ENCODE results near the gene HADHB.

The HADHB gene

GRCh38 chr2:26202981-26203490, 41.7 kb upstream of the HADHB start:
- TF ChIP-seq REST (IDR thresholded peaks at IDR 0.05; ENCODE audit: insufficient read depth in 1 of 2, low read depth in 2 of 2, low read length in 2 of 2) (no peak), TAF1 (IDR thresholded peaks at IDR 0.05; ENCODE audit: borderline replicate concordance, insufficient read depth, low read length) (no peak), SIN3A (IDR thresholded peaks at IDR 0.05; ENCODE audit: borderline replicate concordance, insufficient read depth, low read length) (no peak), POLR2AphosphoS5 (IDR thresholded peaks at IDR 0.05; ENCODE audit: low read depth, low read length) (no peak), FOXP2 (optimal IDR thresholded peaks at IDR 0.05; ENCODE audit: borderline replicate concordance, extremely low read depth, extremely low read length, insufficient read depth) (no peak)

GRCh38 chr2:26203906-26204305, 40.8 kb upstream of the HADHB start:
- TF ChIP-seq POLR2AphosphoS5 (IDR thresholded peaks at IDR 0.05; ENCODE audit: low read depth, low read length) = no peak
- no peak for TF ChIP-seq SIN3A (IDR thresholded peaks at IDR 0.05; ENCODE audit: borderline replicate concordance, insufficient read depth, low read length)
- TF ChIP-seq TAF1 (IDR thresholded peaks at IDR 0.05; ENCODE audit: borderline replicate concordance, insufficient read depth, low read length) = no peak
- no peak for TF ChIP-seq REST (IDR thresholded peaks at IDR 0.05; ENCODE audit: insufficient read depth in 1 of 2, low read depth in 2 of 2, low read length in 2 of 2)
- TF ChIP-seq FOXP2 (optimal IDR thresholded peaks at IDR 0.05; ENCODE audit: borderline replicate concordance, extremely low read depth, extremely low read length, insufficient read depth) = no peak

- TF ChIP-seq REST (IDR thresholded peaks at IDR 0.05; ENCODE audit: insufficient read depth in 1 of 2, low read depth in 2 of 2, low read length in 2 of 2) = no peak
- TF ChIP-seq FOXP2 (optimal IDR thresholded peaks at IDR 0.05; ENCODE audit: borderline replicate concordance, extremely low read depth, extremely low read length, insufficient read depth) = no peak
- no peak for TF ChIP-seq SIN3A (IDR thresholded peaks at IDR 0.05; ENCODE audit: borderline replicate concordance, insufficient read depth, low read length)
- no peak for TF ChIP-seq TAF1 (IDR thresholded peaks at IDR 0.05; ENCODE audit: borderline replicate concordance, insufficient read depth, low read length)
These were observed 32.7 kb upstream of the HADHB start for GRCh38 chr2:26212011-26212410.

- TF ChIP-seq SIN3A (IDR thresholded peaks at IDR 0.05; ENCODE audit: borderline replicate concordance, insufficient read depth, low read length) = no peak
- no peak for TF ChIP-seq FOXP2 (optimal IDR thresholded peaks at IDR 0.05; ENCODE audit: borderline replicate concordance, extremely low read depth, extremely low read length, insufficient read depth)
- TF ChIP-seq POLR2AphosphoS5 (IDR thresholded peaks at IDR 0.05; ENCODE audit: low read depth, low read length) = no peak
- no peak for TF ChIP-seq TAF1 (IDR thresholded peaks at IDR 0.05; ENCODE audit: borderline replicate concordance, insufficient read depth, low read length)
- TF ChIP-seq REST (IDR thresholded peaks at IDR 0.05; ENCODE audit: insufficient read depth in 1 of 2, low read depth in 2 of 2, low read length in 2 of 2) = no peak
These were observed 30.0 kb upstream of the HADHB start for GRCh38 chr2:26214759-26215158.

- TF ChIP-seq SIN3A (IDR thresholded peaks at IDR 0.05; ENCODE audit: borderline replicate concordance, insufficient read depth, low read length) (no peak), REST (IDR thresholded peaks at IDR 0.05; ENCODE audit: insufficient read depth in 1 of 2, low read depth in 2 of 2, low read length in 2 of 2) (no peak), TAF1 (IDR thresholded peaks at IDR 0.05; ENCODE audit: borderline replicate concordance, insufficient read depth, low read length) (no peak), FOXP2 (optimal IDR thresholded peaks at IDR 0.05; ENCODE audit: borderline replicate concordance, extremely low read depth, extremely low read length, insufficient read depth) (no peak), POLR2AphosphoS5 (IDR thresholded peaks at IDR 0.05; ENCODE audit: low read depth, low read length) (no peak)
These were observed 28.9 kb upstream of the HADHB start for GRCh38 chr2:26215833-26216232.
